Left hindlimb (tissue), 1 donor: ENCODE data around the gene RUFY1.
"Not testable (repeated sequence)": the region's sequence is repeated elsewhere in the genome, so short reads cannot be mapped to it uniquely, and the experiment has no call there.

Source experiments
- DNase-seq: peaks from one replicate; pipeline ENCODE4 v3.0.0-alpha.2; 2018

The RUFY1 gene

GRCh38 chr5:179550511-179551342, at the start of gene RUFY1:
Gene RUFY1 (plus strand): TSS chr5:179550554. CDS start chr5:179550570, 16 bp downstream.
- DNase-seq: peak; percentile 91

DNA sequence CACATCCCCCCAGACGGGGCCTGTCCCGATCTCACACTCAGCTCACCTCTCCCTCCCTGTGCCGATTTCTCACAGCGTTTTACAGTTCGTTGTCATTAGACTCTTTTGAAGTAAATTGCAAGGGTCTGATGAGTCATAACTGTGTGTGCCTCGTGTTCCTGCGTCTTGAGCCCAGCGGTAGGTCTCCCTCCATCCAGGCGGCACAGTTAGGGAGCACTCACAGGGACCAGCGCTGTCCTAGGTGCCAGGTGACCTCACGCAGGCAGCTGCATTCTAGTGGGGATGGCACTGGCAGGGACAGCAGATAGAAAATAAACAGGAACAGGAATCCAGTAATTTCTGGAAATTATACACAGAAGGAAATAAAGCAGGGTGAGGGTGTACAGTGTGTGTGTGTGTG, 48.4 kb upstream of the RUFY1 start:
- not testable (repeated sequence) for DNase-seq

- DNase-seq: not testable (repeated sequence)
Observed at GRCh38 chr5:179502420-179502819, 47.9 kb upstream of the RUFY1 start.

GRCh38 chr5:179504191-179504590, 46.2 kb upstream of the RUFY1 start:
- DNase-seq: no peak

GRCh38 chr5:179504600-179505396, 45.6 kb upstream of the RUFY1 start:
- no peak for DNase-seq

- no peak for DNase-seq
Observed at GRCh38 chr5:179505636-179506261, 44.6 kb upstream of the RUFY1 start.

GRCh38 chr5:179509239-179509638, 41.1 kb upstream of the RUFY1 start:
- DNase-seq: no peak

GRCh38 chr5:179509845-179510244, 40.5 kb upstream of the RUFY1 start:
- no peak for DNase-seq

GRCh38 chr5:179512452-179513000, 37.8 kb upstream of the RUFY1 start:
- DNase-seq: no peak

DNA sequence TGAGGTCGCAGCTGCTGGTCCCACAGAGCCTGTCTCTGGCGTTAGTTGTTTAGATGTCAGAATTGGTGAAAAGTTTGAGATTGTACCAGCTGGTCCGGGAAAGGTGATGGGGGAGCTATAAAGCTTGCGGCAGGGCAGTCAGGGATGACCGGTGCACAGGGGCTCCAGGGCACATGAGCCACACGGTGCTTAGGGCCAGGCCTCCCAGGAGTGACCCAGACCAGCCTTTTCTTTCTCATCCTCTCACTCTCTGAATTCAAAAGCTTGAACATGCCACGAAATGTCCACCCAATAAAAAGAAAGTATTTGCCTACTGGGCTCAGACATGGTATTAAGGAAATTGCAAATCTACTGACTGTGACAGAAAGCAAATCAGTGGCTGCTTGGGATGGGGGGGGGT, 34.9 kb upstream of the RUFY1 start:
- DNase-seq: not testable (repeated sequence)

DNA sequence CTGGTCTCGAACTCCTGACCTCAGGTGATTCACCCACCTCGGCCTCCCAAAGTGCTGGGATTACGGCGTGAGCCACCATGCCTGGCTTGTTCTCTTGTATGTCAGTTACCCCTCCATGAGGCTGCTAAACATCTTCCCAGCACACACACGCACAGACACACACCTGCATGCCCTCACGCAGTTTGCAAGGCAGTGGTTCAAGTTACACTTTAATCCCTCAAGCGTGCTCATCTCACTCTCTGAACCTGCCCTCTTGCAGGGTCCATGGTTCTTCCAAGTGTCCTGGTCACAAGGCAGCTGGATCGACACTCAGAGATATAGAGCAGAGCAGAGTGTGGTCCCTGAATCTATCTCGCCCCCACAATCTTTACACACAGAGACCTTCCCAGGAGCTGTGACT, 34.1 kb upstream of the RUFY1 start:
- DNase-seq: no peak

DNA sequence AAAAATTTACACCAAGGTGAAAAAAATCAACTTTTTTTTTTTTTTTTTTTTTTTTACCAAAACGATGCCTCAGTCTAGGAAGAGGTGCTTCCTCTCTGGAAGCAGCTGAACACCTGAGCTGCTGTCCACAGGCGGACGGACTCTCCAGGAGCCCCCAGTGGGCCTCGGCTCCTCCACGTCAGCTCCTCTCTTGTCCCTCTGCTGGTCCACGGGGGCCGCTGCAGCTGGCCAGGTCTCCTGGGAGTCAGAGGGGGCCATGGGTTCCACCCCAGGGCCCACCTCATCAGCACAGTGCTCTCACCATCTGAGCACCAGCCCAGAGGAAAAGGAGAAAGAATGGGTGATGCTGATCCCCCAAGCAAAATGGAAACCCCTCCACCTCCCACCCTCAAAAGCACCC, 32.6 kb upstream of the RUFY1 start:
- not testable (repeated sequence) for DNase-seq

GRCh38 chr5:179518369-179518768, 32.0 kb upstream of the RUFY1 start:
- not testable (repeated sequence) for DNase-seq

GRCh38 chr5:179519416-179520070, 30.8 kb upstream of the RUFY1 start:
- not testable (repeated sequence) for DNase-seq

DNA sequence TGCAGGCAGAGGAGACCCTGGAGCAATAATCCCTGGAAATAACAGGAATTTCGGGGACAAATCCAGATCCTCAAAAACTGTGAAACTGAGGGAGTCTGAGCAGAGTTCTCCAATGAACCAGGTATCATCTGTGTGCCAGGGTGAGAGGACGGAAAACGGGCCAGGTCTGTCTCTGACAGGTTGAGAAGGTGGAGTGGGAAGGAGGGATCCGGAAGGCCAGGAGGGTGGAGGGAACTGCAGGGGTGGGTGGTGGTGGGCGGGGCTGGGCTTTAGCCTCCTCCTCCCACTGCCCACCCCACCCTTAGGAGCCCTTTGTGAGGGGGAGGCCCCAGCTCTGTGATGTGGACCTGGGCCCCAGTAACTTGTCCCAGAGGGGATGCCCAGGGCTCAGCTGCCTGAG, 28.2 kb upstream of the RUFY1 start:
- not testable (repeated sequence) for DNase-seq

- no peak for DNase-seq
Observed at GRCh38 chr5:179526978-179527377, 23.4 kb upstream of the RUFY1 start.

GRCh38 chr5:179530069-179530998, 20.0 kb upstream of the RUFY1 start:
- DNase-seq: peak; percentile 71

GRCh38 chr5:179533024-179533423, 17.3 kb upstream of the RUFY1 start:
- no peak for DNase-seq

GRCh38 chr5:179533907-179534306, 16.4 kb upstream of the RUFY1 start:
- no peak for DNase-seq

GRCh38 chr5:179534431-179534830, 15.9 kb upstream of the RUFY1 start:
- no peak for DNase-seq

GRCh38 chr5:179536676-179537075, 13.7 kb upstream of the RUFY1 start:
- no peak for DNase-seq
